A673 (cell line): Measurements from ENCODE around the gene CCDC160.

ENCODE experiments used
- CTCF ChIP-seq: fragments of 300-800, 200-600 bp; sonication (generic); conservative IDR thresholded peaks from 2 replicates; pipeline ENCODE4 v1.5.1; 2017; ENCODE audit warnings: low read depth, mild to moderate bottlenecking, antibody characterized with exemption, low read length, moderate library complexity, mixed read lengths
- EZH2 ChIP-seq: fragments of 200-600 bp; sonication (generic); IDR thresholded peaks from 2 replicates; pipeline ENCODE4 v1.6.1; 2017; ENCODE audit warnings: borderline replicate concordance, low read depth, mild to moderate bottlenecking, mixed read lengths, antibody characterized with exemption, low read length; ENCODE audit not compliant: poor library complexity, severe bottlenecking

- TF ChIP-seq CTCF = no peak
- no peak for TF ChIP-seq EZH2
Measured at GRCh38 chrX:134210465-134210864, 26.5 kb upstream of the CCDC160 start.
